SU-DHL-6 (cell line): ENCODE measurements around the gene GPAM.

ENCODE experiments used
- H2AFZ ChIP-seq: fragments of 200-600 bp; sonication (generic); 2 replicates; pipeline ENCODE4 v1.6.1; 2014; ENCODE audit warnings: low read depth, mild to moderate bottlenecking, moderate library complexity, mixed read lengths, antibody characterized with exemption, low read length; ENCODE audit not compliant: severe bottlenecking
- H3F3A ChIP-seq: fragments of 200-600 bp; shearing (Covaris generic); 2 replicates; pipeline ENCODE4 v1.6.0; 2016; ENCODE audit warnings: antibody characterized with exemption, mild to moderate bottlenecking; ENCODE audit not compliant: insufficient read depth
- H3K27ac ChIP-seq: fragments of 200-600 bp; sonication (generic); 2 replicates; pipeline ENCODE4 v1.5.1; 2016; ENCODE audit warnings: low read depth, mild to moderate bottlenecking, low read length, moderate library complexity, mixed read lengths
- H3K27me3 ChIP-seq: fragments of 200-600 bp; sonication (generic), shearing (Covaris generic); 2 replicates; pipeline ENCODE4 v1.6.0; 2014; ENCODE audit warnings: mild to moderate bottlenecking, low read length
- H3K36me3 ChIP-seq: fragments of 200-600 bp; sonication (generic); 2 replicates; pipeline ENCODE4 v1.6.1; 2014; ENCODE audit warnings: mild to moderate bottlenecking, low read length, mixed read lengths
- H3K4me2 ChIP-seq: fragments of 300-600, 200-600 bp; shearing (Covaris generic), sonication (generic); 2 replicates; pipeline ENCODE4 v1.6.0; 2014; ENCODE audit warnings: low read length, low read depth, mild to moderate bottlenecking; ENCODE audit not compliant: poor library complexity, severe bottlenecking
- H3K4me3 ChIP-seq: fragments of 200-600 bp; sonication (generic); 2 replicates; pipeline ENCODE4 v1.5.1; 2014; ENCODE audit warnings: antibody characterized with exemption, low read length, mild to moderate bottlenecking, mixed read lengths; ENCODE audit not compliant: insufficient read depth, poor library complexity, severe bottlenecking
- H3K79me2 ChIP-seq: fragments of 200-600 bp; sonication (generic); 2 replicates; pipeline ENCODE4 v1.6.1; 2014; ENCODE audit warnings: mild to moderate bottlenecking, low read length, moderate library complexity; ENCODE audit not compliant: insufficient read depth
- H3K9ac ChIP-seq: fragments of 200-600 bp; sonication (generic); 2 replicates; pipeline ENCODE4 v1.7.0; 2014; ENCODE audit warnings: mild to moderate bottlenecking, low read length
- H3K9me2 ChIP-seq: fragments of 200-600 bp; sonication (generic); replicated peaks from 2 replicates; pipeline ENCODE4 v1.6.1; 2014; ENCODE audit warnings: low read length; ENCODE audit not compliant: insufficient read depth
- H3K9me3 ChIP-seq: fragments of 200-600 bp; sonication (generic); 2 replicates; pipeline ENCODE4 v1.6.1; 2014; ENCODE audit warnings: low read length, mixed read lengths; ENCODE audit not compliant: insufficient read depth
- H4K20me1 ChIP-seq: fragments of 200-600 bp; sonication (generic); 2 replicates; pipeline ENCODE4 v1.6.1; 2014; ENCODE audit warnings: low read depth, mild to moderate bottlenecking, antibody characterized with exemption, low read length, moderate library complexity, mixed read lengths
- EZH2phosphoT487 ChIP-seq: fragments of 200-600 bp; sonication (generic), shearing (Covaris generic); conservative IDR thresholded peaks from 2 replicates; pipeline ENCODE4 v1.6.1; 2018; ENCODE audit warnings: mild to moderate bottlenecking, antibody characterized with exemption, low read length, moderate library complexity, mixed read lengths
- TF ChIP-seq, protein P1 (sequence below): fragments of 200-600 bp; sonication (generic); IDR thresholded peaks from one replicate; pipeline ENCODE4 v1.5.1; 2017; ENCODE audit warnings: antibody characterized with exemption, mild to moderate bottlenecking, low read length, moderate library complexity; ENCODE audit not compliant: insufficient read depth, poor library complexity, severe bottlenecking

The GPAM gene

DNA sequence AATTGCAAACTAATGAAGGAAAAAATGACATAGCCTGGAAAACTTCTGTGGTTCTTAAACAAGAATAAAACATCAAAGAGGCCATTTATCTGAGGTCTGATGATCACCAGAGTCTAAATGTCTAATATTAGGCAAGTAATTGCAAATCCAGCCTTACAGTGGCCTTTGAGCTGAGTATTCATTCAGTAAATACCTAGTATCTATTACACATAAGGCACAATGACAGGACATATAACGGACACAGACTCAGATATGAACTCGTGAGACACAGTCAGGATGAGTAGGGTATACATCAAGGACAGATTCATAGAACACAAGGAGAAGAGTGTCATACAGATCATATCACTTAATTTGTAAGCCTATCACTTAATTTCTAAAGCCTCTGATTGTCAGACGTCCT lies 16.8 kb downstream of the GPAM start:
- Histone ChIP-seq H3K9ac (no peak overlapping the region), H3K4me2 (no peak overlapping the region), H3K36me3 (peaks cover 5% of the 10 kb centered on the region; the same call in 1 of the 2 replicates), H2AFZ (no peak overlapping the region), H3K27me3 (no peaks in the 10 kb centered on the region), H3K9me3 (no peaks in the 10 kb centered on the region), H3K27ac (no peak overlapping the region), H3K4me3 (no peak overlapping the region), H4K20me1 (no peaks in the 10 kb centered on the region), H3F3A (no peaks in the 10 kb centered on the region), H3K79me2 (no peaks in the 10 kb centered on the region), H3K9me2 (no peaks in the 10 kb centered on the region)
- TF ChIP-seq EZH2phosphoT487: no peak
- TF ChIP-seq, protein P1, sequence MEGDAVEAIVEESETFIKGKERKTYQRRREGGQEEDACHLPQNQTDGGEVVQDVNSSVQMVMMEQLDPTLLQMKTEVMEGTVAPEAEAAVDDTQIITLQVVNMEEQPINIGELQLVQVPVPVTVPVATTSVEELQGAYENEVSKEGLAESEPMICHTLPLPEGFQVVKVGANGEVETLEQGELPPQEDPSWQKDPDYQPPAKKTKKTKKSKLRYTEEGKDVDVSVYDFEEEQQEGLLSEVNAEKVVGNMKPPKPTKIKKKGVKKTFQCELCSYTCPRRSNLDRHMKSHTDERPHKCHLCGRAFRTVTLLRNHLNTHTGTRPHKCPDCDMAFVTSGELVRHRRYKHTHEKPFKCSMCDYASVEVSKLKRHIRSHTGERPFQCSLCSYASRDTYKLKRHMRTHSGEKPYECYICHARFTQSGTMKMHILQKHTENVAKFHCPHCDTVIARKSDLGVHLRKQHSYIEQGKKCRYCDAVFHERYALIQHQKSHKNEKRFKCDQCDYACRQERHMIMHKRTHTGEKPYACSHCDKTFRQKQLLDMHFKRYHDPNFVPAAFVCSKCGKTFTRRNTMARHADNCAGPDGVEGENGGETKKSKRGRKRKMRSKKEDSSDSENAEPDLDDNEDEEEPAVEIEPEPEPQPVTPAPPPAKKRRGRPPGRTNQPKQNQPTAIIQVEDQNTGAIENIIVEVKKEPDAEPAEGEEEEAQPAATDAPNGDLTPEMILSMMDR: no peak

DNA sequence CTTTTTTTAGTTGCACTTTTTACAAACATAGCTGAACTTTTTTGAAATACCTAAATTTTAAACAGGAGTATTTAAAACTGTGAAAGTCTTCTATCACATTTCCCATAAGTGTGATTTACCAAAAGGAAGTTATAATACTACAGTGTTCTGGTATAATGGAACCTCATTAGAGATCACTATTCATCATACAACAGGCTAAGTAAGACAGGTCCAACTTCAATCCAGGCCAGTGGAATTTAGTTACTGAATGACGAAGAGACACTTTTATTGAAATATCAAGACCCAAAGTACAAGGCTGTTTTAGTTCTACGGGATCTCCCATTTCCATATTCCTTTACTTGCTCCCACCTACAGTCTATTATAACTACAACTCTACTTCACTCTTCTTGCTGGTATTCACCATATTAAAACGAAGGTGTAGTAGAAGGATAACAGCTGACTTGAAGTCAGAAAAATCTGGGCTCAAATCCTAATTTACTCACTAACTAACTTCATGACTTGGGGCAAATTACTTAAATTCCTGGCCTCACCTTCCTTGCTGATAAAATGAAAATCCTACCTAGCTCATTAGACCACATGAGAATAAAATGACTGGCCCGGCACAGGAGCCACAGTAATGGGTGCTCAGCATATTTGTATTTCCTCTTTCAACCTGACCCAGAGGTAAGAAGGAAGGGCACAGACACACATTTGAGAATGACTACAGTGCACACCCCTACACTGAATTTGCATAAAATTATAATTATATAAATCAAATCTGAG lies 21.6 kb downstream of the GPAM start:
- H3K9me2 ChIP-seq: no peaks in the 10 kb centered on the region
- no peak overlapping the region for H3K4me2 ChIP-seq
- no peaks in the 10 kb centered on the region for H4K20me1 ChIP-seq
- no peak overlapping the region for H3K27ac ChIP-seq
- no peaks in the 10 kb centered on the region for H3K79me2 ChIP-seq
- H3K27me3 ChIP-seq: no peaks in the 10 kb centered on the region
- H3K36me3 ChIP-seq: peaks cover 4% of the 10 kb centered on the region; the same call in 1 of the 2 replicates
- no peaks in the 10 kb centered on the region for H3K9me3 ChIP-seq
- no peak overlapping the region for H3K9ac ChIP-seq
- no peak for TF ChIP-seq EZH2phosphoT487
- TF ChIP-seq, protein P1: no peak
- no peak overlapping the region for H3K4me3 ChIP-seq
- H3F3A ChIP-seq: no peaks in the 10 kb centered on the region
- H2AFZ ChIP-seq: no peak overlapping the region

DNA sequence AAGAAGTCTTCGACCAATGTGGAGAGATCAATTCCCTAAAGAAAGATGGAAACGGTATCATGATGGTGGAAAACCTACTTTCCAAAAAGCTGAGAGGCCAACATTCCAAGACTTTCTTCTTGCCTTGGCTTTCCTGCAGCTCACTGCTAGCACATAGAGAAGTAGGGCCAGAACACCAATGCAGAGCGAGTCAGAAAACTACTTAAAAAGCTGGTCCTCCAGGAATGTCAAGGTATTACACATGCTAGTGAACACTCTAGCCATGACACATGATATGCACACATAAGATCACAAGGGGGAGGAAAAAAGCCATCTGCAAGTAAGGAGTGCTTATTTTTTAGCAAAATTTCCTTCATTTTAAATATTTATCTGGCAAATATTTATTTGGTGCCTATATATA lies 22.7 kb downstream of the GPAM start:
- no peak overlapping the region for H2AFZ ChIP-seq
- no peaks in the 10 kb centered on the region for H3K9me2 ChIP-seq
- H4K20me1 ChIP-seq: no peaks in the 10 kb centered on the region
- H3K9ac ChIP-seq: no peak overlapping the region
- no peak overlapping the region for H3K4me2 ChIP-seq
- peaks cover 4% of the 10 kb centered on the region; the same call in 1 of the 2 replicates for H3K36me3 ChIP-seq
- H3K27ac ChIP-seq: no peak overlapping the region
- H3K9me3 ChIP-seq: no peaks in the 10 kb centered on the region
- H3F3A ChIP-seq: no peaks in the 10 kb centered on the region
- H3K79me2 ChIP-seq: no peaks in the 10 kb centered on the region
- no peak for TF ChIP-seq EZH2phosphoT487
- TF ChIP-seq, protein P1: no peak
- no peaks in the 10 kb centered on the region for H3K27me3 ChIP-seq
- no peak overlapping the region for H3K4me3 ChIP-seq
